ENCODE results near the gene CRACR2B.

CRACR2B gene

DNA sequence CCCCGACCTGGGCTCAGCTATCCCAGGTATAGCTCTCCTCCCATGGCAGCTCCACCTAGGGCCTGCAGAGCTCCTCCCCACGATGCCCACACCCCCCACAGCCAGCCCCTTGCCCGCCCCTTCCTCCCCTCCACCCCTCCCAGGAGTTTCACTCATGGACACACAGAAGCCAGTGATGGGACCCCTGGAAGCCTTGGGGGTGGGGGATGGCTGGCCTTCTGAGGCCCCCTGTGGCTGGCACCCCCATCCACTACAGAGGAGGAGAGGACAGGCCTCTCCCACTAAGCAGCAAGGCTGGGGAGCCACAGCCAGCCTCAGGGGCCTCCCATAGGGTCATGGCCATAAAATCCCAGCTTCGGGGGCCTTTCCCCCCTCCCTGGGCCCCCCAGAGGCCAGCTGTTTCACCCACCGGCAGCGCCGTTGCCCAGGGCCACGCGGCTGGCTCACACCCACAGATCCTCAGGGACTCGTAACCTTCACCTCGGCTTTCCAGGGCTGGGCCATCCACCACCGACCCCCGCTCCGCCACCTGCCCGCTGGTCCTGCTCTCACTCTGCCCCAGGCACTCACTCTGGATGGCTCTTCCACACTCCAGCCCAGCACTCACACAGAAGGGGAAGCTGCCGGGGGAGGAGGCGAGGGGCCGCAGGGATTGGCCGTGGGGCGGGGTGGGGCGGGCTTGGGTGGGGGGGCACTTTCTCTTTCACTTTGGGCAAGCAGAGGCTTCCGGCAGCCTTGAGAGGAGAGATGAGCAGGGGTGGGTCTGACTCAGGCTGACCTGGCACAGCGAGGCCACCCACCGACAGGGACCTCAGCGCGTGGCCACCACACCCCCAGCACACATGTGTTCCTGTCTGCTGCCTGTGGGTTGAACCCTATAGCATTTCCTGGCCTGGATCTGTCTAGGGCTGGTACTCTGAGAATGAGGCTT lies 31.8 kb upstream of the CRACR2B start:
- H3K4me3 ChIP-seq (ENCODE audit: low read depth, low read length), result peak overlapping the region; percentile 97
- DNase-seq (ENCODE audit: low read depth), result no peak
- no peak for TF ChIP-seq CTCF (IDR thresholded peaks at IDR 0.05; ENCODE audit: low read depth, low read length, missing control alignments)

DNA sequence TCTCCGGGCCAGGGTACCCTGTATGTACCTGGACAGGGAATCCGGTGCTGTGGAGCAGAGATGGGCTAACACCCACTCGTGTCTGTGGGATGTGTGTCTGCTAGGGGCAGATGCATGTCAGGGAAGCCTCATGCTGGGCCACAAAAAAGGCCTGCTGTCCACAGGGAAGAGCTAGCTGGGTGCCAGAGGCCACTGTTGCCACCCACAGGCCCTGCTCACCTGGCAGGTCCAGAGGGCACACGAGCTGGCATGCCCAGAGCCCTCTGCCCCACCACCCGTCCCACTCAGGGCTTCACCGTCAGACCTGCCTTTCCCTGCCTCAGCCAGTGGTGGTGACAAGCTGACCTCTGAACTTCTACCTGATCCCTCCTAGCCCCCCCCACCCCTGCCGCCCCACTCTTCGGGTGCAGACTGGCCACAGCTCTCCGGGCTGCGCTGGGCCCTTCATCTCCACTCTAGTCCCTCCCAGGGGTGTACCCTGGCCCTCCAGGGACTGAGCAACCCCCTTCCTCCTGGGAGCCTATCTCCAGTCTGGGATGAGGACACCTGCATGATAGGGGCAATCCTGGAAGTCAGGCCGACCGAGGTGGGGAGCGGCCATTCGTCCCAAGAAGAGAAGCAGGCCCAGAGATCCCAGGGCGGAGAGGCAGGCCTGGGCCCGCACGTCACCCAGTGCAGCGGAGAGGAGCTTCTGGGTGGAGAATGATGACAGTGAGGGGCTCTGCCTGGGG lies 31.0 kb upstream of the CRACR2B start:
- peak overlapping the region; percentile 97 for H3K4me3 ChIP-seq (ENCODE audit: low read depth, low read length)
- no peak for DNase-seq (ENCODE audit: low read depth)
- no peak for TF ChIP-seq CTCF (IDR thresholded peaks at IDR 0.05; ENCODE audit: low read depth, low read length, missing control alignments)

GRCh38 chr11:797296-798092 lies 30.2 kb upstream of the CRACR2B start:
- peak overlapping the region; percentile 97 for H3K4me3 ChIP-seq (ENCODE audit: low read depth, low read length)
- DNase-seq (ENCODE audit: low read depth), result no peak
- no peak for TF ChIP-seq CTCF (IDR thresholded peaks at IDR 0.05; ENCODE audit: low read depth, low read length, missing control alignments)

DNA sequence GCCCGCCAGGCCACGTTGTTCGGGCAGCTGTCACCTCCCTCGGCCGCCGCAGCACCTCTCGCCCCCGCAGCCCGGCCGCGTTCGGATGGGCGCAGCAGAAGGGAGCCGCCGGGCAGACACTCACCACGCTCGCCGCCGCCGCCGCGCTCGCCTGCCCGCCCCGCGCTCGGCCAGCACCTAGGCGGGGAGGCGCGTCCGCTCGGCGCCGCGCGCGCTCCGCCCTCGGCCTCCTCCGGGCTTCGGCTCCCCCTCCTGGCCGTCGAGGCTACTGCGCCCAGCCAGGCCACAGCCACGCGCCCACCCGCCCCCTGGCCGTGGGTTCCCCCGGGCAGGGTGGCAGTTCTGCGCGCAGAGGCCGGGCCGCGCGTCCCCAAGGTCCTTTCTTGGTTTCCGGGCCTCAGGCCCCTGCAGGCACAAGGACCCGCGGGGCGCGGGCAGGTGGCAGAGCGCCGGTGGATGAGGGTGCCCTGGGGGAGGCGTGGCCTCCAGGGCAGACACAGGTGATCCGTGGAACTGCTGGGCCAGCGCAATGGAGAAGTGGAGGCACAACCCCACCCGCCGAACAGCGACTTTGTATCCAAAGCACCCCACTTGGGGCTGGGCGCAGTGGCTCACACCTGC lies 29.5 kb upstream of the CRACR2B start, which contains the start of gene SLC25A22:
Gene SLC25A22, minus strand, starts transcription at position 189 of the 621 bp plus-strand sequence. CDS start 3,275 bp downstream, outside the sequence.
- no peak for DNase-seq (ENCODE audit: low read depth)
- peak within 1 kb of the TSS; percentile 97 for H3K4me3 ChIP-seq (ENCODE audit: low read depth, low read length)
- peak; percentile 69 for TF ChIP-seq CTCF (IDR thresholded peaks at IDR 0.05; ENCODE audit: low read depth, low read length, missing control alignments)

GRCh38 chr11:799641-800316 lies 27.9 kb upstream of the CRACR2B start:
- no peak for TF ChIP-seq CTCF (IDR thresholded peaks at IDR 0.05; ENCODE audit: low read depth, low read length, missing control alignments)
- no peak overlapping the region for H3K4me3 ChIP-seq (ENCODE audit: low read depth, low read length)
- DNase-seq (ENCODE audit: low read depth), result no peak

DNA sequence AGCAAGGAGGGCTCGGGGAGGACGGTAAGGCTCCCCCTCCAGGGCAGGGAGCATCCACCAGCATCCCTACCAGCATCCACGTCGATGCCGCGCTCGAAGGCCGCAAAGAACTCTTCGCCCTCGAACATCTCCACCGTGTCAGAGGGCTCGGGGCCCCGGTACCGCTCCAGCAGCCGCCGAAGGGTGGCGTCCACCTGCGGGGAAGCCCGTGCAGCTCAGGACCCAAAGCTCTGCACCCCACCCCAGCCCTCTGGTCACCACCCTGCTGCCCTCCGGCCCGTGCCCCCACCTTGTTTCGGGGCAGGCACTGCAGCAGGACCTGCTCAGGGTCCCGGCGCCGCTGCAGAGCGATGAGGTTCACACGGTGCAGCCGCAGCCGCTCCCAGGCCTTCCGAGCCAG lies 27.2 kb upstream of the CRACR2B start:
- DNase-seq (ENCODE audit: low read depth), result no peak
- no peak for TF ChIP-seq CTCF (IDR thresholded peaks at IDR 0.05; ENCODE audit: low read depth, low read length, missing control alignments)
- no peak overlapping the region for H3K4me3 ChIP-seq (ENCODE audit: low read depth, low read length)

All from GM12864 (cell line).